Caco-2 (cell line): ENCODE data around the gene SLC12A7. TPM values are rescaled to one million over a fixed set of nuclear protein-coding genes. Genes with fewer than 3 reads are reported as not detected.

Experiments used
- BruUV-seq: library from RNA; stranded (reverse); fragments of 400-500 nt; replicated peaks from 2 replicates; lab custom pipeline; 2021; lab: Mats Ljungman, UMichigan
- CTCF ChIA-PET: fragments of 300-600 bp; sonication (Branson Sonifier 250); formaldehyde crosslinking; loops from one replicate; lab custom pipeline; 2022; ENCODE audit warnings: antibody characterized with exemption; lab: Charles Lee
- POLR2A ChIA-PET: fragments of 300-600 bp; sonication (Branson Sonifier 250); formaldehyde crosslinking; loops from one replicate; lab custom pipeline; 2022; ENCODE audit warnings: antibody characterized with exemption; lab: Charles Lee
- DNase-seq, 2 experiments: peaks; one replicate each; pipeline versions ENCODE4 v3.0.0 to v3.0.0-alpha.2; 2020 to 2022
- H3K27me3 ChIP-seq: replicated peaks from 2 replicates; pipeline ENCODE4 v1.6.0; 2011; ENCODE audit warnings: low read length; ENCODE audit not compliant: control insufficient read depth, insufficient read depth
- H3K36me3 ChIP-seq: 2 replicates; pipeline ENCODE4 v1.5.1; 2011; ENCODE audit warnings: low read length; ENCODE audit not compliant: control insufficient read depth, insufficient read depth
- H3K4me1 ChIP-seq: fragments of 250-450 bp; sonication (Bioruptor Pico); 2 replicates; pipeline ENCODE4 v1.5.1; 2020; ENCODE audit warnings: mild to moderate bottlenecking
- H3K4me3 ChIP-seq: 2 replicates; pipeline ENCODE4 v1.5.1; 2011; ENCODE audit warnings: low read depth, mild to moderate bottlenecking, control low read depth, low read length
- H3K9me3 ChIP-seq: fragments of 250-450 bp; sonication (Bioruptor Pico); 2 replicates; pipeline ENCODE4 v1.5.1; 2020; ENCODE audit warnings: mild to moderate bottlenecking, moderate library complexity
- H3K27ac Mint-ChIP-seq: one replicate; pipeline ENCODE4 v1.8.0; 2022; ENCODE audit warnings: mixed read lengths; ENCODE audit not compliant: unreplicated experiment
- H3K27me3 Mint-ChIP-seq: one replicate; pipeline ENCODE4 v1.8.0; 2022; ENCODE audit warnings: mixed read lengths; ENCODE audit not compliant: insufficient read depth, unreplicated experiment
- H3K36me3 Mint-ChIP-seq: one replicate; pipeline ENCODE4 v1.8.0; 2022; ENCODE audit warnings: mild to moderate bottlenecking, mixed read lengths; ENCODE audit not compliant: insufficient read depth, unreplicated experiment
- H3K4me1 Mint-ChIP-seq: one replicate; pipeline ENCODE4 v1.8.0; 2022; ENCODE audit warnings: low read depth, mixed read lengths; ENCODE audit not compliant: unreplicated experiment
- H3K4me3 Mint-ChIP-seq: one replicate; pipeline ENCODE4 v1.8.0; 2022; ENCODE audit warnings: mild to moderate bottlenecking, moderate library complexity, mixed read lengths; ENCODE audit not compliant: unreplicated experiment
- H3K9me3 Mint-ChIP-seq: one replicate; pipeline ENCODE4 v1.8.0; 2022; ENCODE audit warnings: mixed read lengths; ENCODE audit not compliant: unreplicated experiment
- intact Hi-C: fragments of 100-400 bp; cut with micrococcal nuclease; formaldehyde crosslinking; loops from one replicate; pipeline ENCODE4 v1.10.0; 2022; ENCODE audit not compliant: unreplicated experiment
- total RNA-seq: library from RNA; stranded (reverse); gene quantifications from 2 replicates; pipeline ENCODE4 v1.2.3, GENCODE V29; 2022
- TF ChIP-seq, protein P1 (sequence below), 2 experiments: fragments of 200-600 bp in 1 of 2; IDR thresholded peaks; 1 replicate in 1 of 2; 2 replicates in 1 of 2; pipeline versions ENCODE4 v1.5.1 to v1.8.0; 2011 to 2022; ENCODE audit warnings: antibody characterized with exemption in 1 of 2, control low read depth in 1 of 2, inconsistent platforms in 1 of 2, low read depth in 1 of 2, low read length in 1 of 2, mild to moderate bottlenecking in 1 of 2, moderate library complexity in 1 of 2; ENCODE audit not compliant: insufficient read depth in 1 of 2, severe bottlenecking in 1 of 2, unreplicated experiment in 1 of 2

SLC12A7 gene
- total RNA-seq, 1 experiment from 2014 or later = 41.7 TPM

DNA sequence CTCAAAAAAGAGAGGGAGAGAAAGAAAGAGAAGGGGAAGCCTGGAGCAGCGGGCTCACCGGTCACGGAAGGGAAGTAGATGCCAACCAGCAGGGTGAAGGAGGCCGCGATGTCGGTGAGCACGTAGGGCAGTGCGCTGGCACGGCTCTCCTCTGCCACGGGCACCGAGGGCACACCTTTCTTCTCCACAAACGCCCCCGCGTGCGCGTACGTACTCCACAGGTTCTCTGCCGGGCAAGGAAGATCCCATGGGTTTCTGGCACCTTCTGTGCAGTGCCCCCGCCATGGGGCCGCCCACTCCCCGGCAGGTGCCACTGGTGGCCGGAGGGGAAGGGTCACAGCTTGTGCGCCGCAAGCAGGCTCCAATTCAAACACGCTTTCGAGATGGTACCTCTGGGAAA is 30.3 kb downstream of the SLC12A7 start:
- H3K4me1 Mint-ChIP-seq = no peaks in the 10 kb centered on the region
- Histone ChIP-seq H3K27me3 (no peaks in the 10 kb centered on the region), H3K4me3 (no peak overlapping the region), H3K36me3 (peaks cover 1% of the 10 kb centered on the region; the same call in 1 of the 2 replicates), H3K9me3 (no peaks in the 10 kb centered on the region), H3K4me1 (no peaks in the 10 kb centered on the region)
- H3K27me3 Mint-ChIP-seq = no peaks in the 10 kb centered on the region
- no peak for DNase-seq
- ChIA-PET CTCF (no interaction called here), POLR2A (no interaction called here)
- H3K27ac Mint-ChIP-seq = no peak overlapping the region
- no peaks in the 10 kb centered on the region for H3K36me3 Mint-ChIP-seq
- no peak overlapping the region for H3K4me3 Mint-ChIP-seq
- TF ChIP-seq, protein P1, sequence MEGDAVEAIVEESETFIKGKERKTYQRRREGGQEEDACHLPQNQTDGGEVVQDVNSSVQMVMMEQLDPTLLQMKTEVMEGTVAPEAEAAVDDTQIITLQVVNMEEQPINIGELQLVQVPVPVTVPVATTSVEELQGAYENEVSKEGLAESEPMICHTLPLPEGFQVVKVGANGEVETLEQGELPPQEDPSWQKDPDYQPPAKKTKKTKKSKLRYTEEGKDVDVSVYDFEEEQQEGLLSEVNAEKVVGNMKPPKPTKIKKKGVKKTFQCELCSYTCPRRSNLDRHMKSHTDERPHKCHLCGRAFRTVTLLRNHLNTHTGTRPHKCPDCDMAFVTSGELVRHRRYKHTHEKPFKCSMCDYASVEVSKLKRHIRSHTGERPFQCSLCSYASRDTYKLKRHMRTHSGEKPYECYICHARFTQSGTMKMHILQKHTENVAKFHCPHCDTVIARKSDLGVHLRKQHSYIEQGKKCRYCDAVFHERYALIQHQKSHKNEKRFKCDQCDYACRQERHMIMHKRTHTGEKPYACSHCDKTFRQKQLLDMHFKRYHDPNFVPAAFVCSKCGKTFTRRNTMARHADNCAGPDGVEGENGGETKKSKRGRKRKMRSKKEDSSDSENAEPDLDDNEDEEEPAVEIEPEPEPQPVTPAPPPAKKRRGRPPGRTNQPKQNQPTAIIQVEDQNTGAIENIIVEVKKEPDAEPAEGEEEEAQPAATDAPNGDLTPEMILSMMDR (IDR thresholded peaks at IDR 0.05; ENCODE audit: insufficient read depth in 1 of 2, low read depth in 1 of 2, low read length in 1 of 2, severe bottlenecking in 1 of 2, unreplicated experiment in 1 of 2) = no peak
- BruUV-seq = no TSS peak
- no peaks in the 10 kb centered on the region for H3K9me3 Mint-ChIP-seq
- intact Hi-C loops = no loop called here

DNA sequence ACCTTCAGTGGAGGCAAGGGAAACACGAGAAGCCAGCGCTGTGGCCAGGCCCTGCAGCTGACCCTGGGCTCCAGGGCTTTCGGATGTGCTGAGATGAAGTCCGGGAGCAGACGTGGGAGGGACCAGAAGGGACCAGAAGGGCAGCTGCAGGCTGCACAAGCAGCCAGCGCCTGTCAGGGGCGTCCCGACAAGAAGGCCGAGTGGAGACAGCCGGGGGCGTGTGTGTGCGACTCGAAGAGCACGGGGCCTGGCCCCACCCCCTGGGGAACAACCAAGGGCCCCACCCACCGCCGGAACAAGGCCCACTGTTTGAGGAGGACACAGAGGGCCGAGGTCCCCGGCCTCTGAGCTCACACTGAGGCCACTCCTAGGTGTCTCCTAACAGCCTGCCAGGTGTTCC is 31.4 kb downstream of the SLC12A7 start:
- Mint-ChIP-seq H3K27me3 (no peaks in the 10 kb centered on the region), H3K9me3 (no peaks in the 10 kb centered on the region), H3K36me3 (no peaks in the 10 kb centered on the region), H3K4me3 (no peak overlapping the region), H3K27ac (no peak overlapping the region), H3K4me1 (no peaks in the 10 kb centered on the region)
- H3K36me3 ChIP-seq = no peaks in the 10 kb centered on the region; the same call in 1 of the 2 replicates
- no peak for DNase-seq
- no peak overlapping the region for H3K4me3 ChIP-seq
- H3K9me3 ChIP-seq = no peaks in the 10 kb centered on the region
- no peaks in the 10 kb centered on the region for H3K4me1 ChIP-seq
- TF ChIP-seq, protein P1 (IDR thresholded peaks at IDR 0.05; ENCODE audit: insufficient read depth in 1 of 2, low read depth in 1 of 2, low read length in 1 of 2, severe bottlenecking in 1 of 2, unreplicated experiment in 1 of 2) = no peak
- CTCF ChIA-PET = no interaction called here
- intact Hi-C loops = no loop called here
- no TSS peak for BruUV-seq
- POLR2A ChIA-PET = no interaction called here
- H3K27me3 ChIP-seq = no peaks in the 10 kb centered on the region

DNA sequence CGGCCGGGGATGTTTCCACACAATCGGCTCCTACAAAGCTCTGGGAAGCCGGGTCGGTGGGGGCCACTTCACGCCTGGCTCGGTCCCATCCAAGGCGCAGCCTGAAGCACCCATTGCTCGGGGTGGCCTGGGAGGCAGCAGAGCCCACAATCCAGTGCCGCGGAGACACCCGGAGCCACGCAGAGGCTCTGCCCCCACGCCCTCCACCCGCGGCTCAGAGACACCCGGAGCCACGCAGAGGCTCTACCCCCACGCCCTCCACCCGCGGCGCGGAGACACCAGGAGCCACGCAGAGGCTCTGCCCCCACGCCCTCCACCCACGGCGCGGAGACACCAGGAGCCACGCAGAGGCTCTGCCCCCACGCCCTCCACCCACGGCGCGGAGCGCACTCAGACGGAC is 31.9 kb downstream of the SLC12A7 start:
- no peak overlapping the region for H3K4me3 Mint-ChIP-seq

More for the DNA sequence above, 31.9 kb downstream of the SLC12A7 start:
- H3K36me3 ChIP-seq = no peaks in the 10 kb centered on the region; the same call in 1 of the 2 replicates
- no peaks in the 10 kb centered on the region for H3K9me3 ChIP-seq
- CTCF ChIA-PET = no interaction called here
- H3K27me3 ChIP-seq = no peaks in the 10 kb centered on the region
- no peaks in the 10 kb centered on the region for H3K4me1 ChIP-seq
- H3K9me3 Mint-ChIP-seq = no peaks in the 10 kb centered on the region
- intact Hi-C loops = no loop called here
- no TSS peak for BruUV-seq
- no peak overlapping the region for H3K27ac Mint-ChIP-seq
- DNase-seq = no peak
- no peaks in the 10 kb centered on the region for H3K4me1 Mint-ChIP-seq
- no peak overlapping the region for H3K4me3 ChIP-seq
- no peaks in the 10 kb centered on the region for H3K27me3 Mint-ChIP-seq
- no peaks in the 10 kb centered on the region for H3K36me3 Mint-ChIP-seq
- POLR2A ChIA-PET = no interaction called here
- TF ChIP-seq, protein P1 (IDR thresholded peaks at IDR 0.05; ENCODE audit: insufficient read depth in 1 of 2, low read depth in 1 of 2, low read length in 1 of 2, severe bottlenecking in 1 of 2, unreplicated experiment in 1 of 2) = no peak
